Measurements from ENCODE around the gene IL6ST.
A peak's percentile ranks its signal among the peaks of the same experiment; 100 is the strongest.
"Not testable (repeated sequence)": the region's sequence is repeated elsewhere in the genome, so short reads cannot be mapped to it uniquely, and the experiment has no call there.

IL6ST gene

DNA sequence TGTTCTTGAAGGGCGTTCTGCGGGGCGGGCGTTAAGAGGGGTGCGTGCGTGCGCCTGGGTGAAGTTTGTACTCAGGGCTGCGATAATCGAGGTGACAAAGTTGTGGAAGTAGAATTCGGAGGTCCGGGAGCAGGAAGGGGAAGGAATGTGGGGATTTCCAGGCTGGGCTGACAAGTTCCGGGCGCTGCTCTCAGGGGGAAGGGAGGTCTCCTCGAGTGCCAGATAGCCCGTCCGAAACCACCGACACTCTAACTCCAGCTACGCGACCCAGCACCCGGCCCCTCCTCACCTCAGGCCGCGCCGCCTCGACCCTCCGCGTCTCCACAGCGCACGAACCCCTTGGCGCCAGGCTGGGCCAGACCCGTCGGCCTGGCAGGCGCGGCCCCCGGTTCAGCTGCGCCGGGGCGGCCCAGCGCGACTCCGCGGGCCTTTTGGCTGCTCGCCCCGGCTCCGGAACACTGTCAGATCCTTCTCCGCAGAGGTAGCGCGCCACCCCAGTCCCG is at the start of gene IL6ST:
Gene IL6ST, minus strand, starts transcription at position 469 of the 503 bp plus-strand sequence. CDS start 18,685 bp downstream, outside the sequence.
- DNase-seq (ENCODE audit: low spot score), result peak; percentile 79

DNA sequence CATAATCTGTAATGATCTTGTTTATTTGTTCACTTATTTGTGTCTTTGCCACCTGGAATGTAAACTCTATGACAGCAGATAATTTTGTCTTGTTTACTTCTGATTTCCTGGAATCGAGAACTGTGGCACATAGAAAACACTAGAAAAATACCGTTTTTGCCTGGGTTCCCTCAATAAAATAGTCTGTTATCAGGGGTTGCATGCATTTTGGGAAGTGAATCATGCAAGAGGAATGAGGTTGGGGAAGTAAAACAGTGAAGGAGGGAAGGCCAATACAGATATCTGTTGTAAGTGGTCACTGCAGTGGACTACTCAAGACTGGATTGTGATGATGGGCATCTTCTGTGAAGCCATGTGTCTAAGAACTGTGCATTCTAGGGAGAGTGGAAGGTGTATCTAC is 45.2 kb upstream of the IL6ST start:
- no peak for DNase-seq (ENCODE audit: low spot score)

DNA sequence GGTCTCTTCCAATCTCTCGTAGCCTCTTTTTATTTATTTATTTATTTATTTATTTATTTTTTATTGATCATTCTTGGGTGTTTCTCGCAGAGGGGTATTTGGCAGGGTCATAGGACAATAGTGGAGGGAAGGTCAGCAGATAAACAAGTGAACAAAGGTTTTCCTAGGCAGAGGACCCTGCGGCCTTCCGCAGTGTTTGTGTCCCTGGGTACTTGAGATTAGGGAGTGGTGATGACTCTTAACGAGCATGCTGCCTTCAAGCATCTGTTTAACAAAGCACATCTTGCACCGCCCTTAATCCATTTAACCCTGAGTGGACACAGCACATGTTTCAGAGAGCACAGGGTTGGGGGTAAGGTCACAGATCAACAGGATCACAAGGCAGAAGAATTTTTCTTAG is 43.4 kb upstream of the IL6ST start:
- not testable (repeated sequence) for DNase-seq (ENCODE audit: low spot score)

DNA sequence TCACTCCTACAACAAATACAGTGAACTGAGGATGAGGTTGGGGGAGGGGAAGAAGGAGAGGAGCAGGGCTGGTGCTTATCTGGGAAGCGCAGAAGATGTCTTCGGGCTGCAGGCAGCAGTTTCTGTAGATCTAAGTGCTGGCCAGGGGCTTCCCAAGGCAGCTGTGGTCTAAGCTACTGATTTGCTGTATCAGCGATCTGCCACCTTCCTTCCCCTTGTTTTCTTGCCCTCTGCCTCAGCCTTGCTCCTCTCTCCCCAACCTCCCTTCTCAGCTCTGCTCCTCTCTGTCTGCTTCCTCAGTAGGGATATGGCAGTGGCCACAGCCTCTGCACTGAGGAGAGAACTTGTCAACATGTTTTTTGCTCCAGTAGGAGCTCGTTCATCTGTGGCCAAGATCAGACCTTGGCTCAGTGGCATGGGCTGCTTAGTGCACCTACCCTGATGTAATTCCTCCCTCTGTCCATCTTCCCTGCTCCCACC is 42.8 kb upstream of the IL6ST start:
- no peak for DNase-seq (ENCODE audit: low spot score)

DNA sequence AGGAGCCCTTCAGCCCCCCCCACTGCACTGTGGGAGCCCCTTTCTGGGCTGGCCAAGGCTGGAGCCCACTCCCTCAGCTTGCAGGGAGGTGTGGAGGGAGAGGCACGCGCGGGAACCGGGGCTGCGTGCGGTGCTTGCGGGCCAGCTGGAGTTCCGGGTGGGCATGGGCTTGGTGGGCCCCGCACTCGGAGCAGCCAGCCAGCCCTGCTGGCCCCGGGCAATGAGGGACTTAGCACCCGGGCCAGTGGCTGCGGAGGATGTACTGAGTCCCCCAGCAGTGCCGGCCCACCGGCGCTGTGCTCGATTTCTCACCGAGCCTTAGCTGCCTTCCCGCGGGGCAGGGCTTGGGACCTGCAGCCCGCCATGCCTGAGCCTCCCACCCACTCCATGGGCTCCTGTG is 40.6 kb upstream of the IL6ST start:
- not testable (repeated sequence) for DNase-seq (ENCODE audit: low spot score)

DNA sequence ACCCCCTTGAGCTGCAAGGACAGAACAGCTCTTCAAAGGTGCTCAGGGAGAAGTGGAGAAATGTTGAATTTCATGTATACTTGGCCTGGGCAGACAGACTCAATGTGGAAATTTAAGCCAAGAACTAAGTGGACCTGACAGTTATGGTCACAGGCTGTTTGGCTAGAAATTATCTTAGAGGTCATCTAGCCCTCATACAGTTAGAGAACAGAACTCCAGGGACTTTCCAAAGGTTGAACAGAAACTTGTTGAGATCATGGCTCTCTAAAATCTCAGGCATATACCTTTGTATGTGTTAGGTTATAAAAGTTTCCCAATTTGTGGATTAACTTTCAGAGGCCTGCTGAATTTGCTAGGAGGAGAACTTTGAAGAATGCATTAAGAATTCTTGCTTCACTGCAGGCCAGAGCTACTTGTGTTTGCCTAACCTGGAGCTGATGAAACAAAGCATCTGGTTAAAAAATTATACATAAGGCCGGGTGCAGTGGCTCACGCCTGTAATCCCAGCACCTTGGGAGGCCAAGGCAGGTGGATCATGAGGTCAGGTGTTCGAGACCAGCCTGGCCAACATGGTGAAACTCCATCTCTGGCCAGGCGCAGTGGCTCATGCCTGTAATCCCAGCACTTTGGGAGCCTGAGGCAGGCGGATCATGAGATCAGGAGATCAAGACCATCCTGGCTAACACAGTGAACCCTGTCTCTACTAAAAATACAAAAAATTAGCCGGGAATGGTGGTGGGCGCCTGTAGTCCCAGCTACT is 35.3 kb upstream of the IL6ST start:
- not testable (repeated sequence) for DNase-seq (ENCODE audit: low spot score)

DNA sequence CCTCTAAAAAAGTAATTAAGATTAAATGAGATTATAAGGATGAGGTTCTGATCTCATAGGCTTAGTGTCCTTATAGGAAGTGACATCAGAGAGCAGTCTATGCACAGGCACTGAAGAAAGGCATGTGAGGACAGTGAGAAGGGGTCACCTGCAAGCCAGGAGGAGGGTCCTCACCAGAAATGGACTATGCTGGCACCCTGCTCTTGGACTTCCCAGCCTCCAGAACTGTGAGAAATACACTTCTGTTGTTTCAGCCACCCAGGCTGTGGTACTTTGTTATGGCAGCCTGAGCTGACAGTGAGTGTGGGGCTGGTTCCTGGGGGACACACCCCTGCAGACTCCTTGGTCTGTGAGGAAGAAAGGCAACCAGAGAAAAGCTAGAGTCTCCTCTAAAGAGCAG is 34.7 kb upstream of the IL6ST start:
- no peak for DNase-seq (ENCODE audit: low spot score)

DNA sequence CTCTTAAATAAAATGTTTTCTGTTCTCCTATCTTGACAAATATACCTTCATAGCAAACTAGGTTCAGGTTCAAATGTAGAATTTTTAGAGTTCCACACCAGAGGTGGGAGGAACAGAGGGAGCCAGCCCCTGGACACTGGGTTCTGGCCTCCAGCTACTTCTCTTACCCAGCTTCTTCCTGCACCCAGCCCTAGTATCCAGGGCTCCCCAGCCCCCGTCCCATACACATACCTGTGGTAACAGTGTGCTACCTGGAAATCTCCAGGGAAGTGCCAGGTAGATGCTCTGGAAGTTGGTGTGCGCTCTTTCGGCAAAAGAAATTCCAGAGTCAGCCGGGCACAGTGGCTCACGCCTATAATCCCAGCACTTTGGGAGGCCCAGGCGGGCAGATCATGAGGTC is 33.9 kb upstream of the IL6ST start:
- DNase-seq (ENCODE audit: low spot score), result no peak

DNA sequence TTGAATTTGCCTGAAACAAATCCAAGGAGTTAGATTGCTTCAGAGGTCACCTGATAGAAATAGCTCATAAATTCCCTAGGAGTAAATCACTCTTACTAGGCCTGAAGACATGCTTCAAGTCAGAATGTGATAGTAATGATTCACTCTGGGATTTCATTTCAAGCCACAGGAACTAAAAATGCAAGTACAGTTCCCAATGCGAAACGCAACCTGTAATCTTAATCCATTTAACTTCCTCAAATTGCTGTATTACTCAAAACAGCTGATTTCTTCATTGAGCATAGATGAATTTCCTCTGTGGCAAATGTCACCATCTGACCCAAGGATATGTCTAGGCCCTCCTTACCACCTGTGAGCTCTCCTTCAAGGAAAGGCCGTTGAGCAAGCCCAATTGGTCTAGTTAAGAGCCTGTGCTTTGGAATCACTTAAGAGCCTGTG is 32.1 kb upstream of the IL6ST start:
- DNase-seq (ENCODE audit: low spot score), result peak; percentile 45

DNA sequence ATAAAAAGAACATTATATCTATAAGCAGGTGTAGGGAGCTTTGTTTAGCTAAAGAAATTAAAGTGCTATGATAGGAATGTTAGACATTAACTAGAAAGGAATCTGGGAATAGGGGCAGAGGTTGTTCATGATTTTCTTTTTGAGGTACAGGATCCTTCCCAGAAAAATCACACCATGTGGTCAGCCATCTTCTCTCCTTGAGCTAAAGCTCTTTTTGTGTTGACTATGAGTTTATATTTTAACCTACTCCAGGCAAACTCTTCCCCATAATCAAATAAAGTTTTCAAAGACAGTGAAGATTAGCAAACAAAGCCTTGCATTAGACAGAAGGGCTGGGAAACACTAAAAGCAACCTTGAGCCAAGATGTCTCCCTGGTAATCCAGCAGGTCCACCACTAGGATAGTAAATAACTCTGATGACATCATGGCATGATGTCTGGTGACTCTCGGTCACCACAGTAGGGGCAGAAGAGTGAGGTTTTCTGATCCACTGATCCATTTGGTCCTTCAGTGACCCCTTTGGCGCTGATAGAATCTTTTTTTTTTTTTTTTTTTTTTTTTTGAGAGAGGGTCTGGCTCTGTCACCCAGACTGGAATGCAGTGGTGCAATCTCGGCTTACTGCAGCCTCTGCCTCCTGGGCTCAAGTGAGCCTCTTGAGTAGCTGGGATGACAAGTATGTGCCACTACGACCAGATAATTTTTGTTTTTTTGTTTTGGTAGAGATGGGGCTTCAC is 30.6 kb upstream of the IL6ST start:
- no peak for DNase-seq (ENCODE audit: low spot score)

DNA sequence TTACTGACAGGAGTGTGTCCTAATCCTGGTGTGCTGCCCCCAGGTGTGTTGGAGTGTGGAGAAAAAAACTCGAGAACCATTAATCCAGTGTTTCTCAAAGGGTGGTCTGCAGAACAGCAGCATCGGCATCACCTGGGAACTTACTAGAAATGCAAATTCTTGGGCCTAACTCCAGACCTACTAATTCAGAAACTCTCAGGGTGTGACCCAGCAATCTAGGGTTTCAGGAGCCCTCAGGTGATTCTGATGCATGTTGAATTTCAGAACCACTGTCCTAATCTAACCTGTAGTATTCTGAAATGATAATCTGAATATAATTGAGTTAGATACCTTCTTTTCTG is 30.0 kb upstream of the IL6ST start:
- no peak for DNase-seq (ENCODE audit: low spot score)

DNA sequence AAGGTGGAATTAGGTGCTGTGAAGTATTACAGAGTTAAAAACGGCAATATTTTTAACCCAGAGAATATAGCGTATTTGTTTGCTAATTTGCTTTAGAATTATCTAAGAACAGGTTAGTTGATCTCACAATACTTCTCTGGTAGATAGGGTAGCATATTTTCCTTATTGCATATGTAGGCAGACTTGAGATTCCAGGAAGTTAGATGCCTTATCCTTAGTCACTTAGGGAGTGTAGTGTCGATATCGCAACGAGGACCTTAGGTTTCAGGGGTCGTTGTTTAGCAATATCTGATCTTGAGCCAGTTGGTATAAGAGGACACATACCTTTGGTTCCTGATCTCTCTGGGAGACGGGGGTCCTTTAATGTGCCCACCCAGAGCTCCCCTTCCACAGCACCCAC is 28.5 kb upstream of the IL6ST start:
- DNase-seq (ENCODE audit: low spot score), result no peak

DNA sequence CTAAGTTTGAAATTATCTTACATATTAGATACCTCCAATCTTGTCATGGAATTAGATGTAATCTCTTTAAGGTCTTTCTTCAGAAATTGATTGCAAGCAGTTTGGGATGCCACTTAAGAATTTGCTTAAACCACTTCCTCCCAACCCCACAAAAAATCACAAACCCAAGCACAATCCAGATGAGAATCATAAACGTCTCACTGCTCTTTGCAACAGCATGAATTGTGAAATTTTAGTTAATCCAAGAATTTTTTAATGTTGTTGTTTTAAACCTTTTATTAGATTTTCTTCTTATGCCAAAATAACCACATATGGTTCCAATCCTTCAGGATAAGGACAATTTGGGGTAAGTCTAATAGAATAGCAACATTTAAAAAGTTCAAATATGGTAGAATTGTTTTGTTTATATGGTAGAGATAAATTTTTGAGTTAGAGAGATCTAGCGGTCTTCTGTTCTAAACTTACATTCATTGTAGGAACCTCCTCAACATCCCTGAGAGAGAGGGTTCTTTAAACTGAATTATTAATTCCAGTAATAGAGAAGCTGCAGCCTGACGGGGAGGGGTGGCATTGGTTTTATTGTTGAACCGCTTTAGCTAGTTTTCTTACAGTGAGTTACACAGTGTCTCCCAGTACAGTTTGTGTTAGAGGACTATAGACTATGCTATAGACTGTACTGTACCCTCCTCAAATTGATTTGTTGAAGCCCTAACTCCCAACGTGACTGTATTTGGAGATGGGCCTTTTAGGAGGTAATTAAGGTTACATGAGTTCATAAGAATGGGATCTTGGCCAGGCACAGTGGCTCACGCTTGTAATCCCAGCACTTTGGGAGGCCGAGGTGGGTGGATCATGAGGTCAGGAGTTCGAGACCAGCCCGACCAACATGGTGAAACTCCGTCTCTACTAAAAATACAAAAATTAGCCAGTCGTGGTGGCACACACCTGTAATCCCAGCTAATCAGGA is 24.8 kb upstream of the IL6ST start:
- DNase-seq (ENCODE audit: low spot score), result no peak

DNA sequence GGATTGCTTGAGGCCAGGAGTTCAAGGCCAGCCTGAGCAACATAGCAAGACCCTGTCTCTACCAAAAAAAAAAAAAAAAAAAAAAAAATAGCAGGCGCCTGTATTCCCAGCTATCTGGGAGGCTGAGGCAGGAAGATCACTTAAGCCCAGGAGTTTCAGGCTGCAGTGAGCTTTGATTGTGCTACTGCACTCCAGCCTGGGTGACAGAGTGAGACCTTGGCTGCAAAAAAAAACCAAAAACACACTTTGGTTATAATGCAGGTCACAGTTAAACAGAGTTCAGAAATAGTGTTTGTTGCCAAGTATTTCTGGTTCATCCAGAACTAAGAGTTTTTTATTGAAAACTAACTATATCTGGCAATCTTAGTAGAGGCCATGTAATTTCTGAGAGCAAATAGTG is 24.1 kb upstream of the IL6ST start:
- DNase-seq (ENCODE audit: low spot score), result no peak

DNA sequence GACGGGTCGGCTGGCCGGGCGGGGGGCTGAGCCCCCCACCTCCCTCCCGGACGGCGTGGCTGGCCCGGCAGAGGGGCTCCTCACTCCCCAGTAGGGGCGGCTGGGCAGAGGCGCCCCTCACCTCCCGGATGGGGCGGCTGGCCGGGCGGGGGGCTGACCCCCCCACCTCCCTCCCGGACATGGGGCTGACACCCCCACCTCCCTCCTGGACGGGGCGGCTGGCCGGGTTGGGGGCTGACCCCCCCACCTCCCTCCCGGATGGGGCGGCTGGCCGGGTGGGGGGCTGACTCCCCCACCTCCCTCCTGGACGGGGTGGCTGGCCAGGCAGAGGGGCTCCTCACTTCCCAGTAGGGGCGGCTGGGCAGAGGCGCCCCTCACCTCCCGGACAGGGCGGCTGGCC is 19.9 kb upstream of the IL6ST start:
- not testable (repeated sequence) for DNase-seq (ENCODE audit: low spot score)

DNA sequence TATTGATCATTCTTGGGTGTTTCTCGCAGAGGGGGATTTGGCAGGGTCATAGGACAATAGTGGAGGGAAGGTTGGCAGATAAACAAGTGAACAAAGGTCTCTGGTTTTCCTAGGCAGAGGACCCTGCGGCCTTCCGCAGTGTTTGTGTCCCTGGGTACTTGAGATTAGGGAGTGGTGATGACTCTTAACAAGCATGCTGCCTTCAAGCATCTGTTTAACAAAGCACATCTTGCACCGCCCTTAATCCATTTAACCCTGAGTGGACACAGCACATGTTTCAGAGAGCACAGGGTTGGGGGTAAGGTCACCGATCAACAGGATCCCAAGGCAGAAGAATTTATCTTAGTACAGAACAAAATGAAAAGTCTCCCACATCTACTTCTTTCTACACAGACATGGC is 19.2 kb upstream of the IL6ST start:
- DNase-seq (ENCODE audit: low spot score), result not testable (repeated sequence)

DNA sequence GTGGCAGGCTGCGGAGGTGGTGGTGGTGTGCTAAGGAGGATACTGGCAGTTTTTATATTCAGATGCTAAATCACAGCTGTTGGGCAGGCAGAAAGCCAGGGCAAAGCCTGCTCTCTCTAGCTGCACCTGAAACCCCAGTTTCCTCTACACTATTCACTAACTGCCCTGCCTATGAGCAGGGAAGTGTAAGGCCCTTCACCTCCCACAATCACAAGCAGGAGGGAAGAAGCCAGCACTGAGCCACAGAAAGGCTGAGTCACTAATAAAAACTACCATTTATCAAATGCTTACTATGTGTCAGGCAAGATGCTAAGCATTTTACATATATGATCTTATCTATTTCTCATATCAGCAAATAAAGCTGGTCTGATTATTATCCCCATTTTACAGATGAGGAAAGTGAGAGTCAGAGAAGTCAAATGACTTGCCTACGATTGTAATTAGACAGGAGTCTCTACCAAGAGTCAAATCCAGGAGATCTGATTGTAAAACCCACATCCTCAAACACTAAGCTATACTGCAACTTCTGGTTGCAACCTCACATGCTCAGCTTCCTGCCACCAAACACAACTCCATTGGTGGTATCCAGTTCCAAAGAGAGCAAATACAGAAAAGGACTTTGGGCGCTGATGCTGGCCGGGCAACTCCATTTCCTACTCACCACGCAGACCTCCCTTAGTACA is 17.7 kb upstream of the IL6ST start:
- no peak for DNase-seq (ENCODE audit: low spot score)

DNA sequence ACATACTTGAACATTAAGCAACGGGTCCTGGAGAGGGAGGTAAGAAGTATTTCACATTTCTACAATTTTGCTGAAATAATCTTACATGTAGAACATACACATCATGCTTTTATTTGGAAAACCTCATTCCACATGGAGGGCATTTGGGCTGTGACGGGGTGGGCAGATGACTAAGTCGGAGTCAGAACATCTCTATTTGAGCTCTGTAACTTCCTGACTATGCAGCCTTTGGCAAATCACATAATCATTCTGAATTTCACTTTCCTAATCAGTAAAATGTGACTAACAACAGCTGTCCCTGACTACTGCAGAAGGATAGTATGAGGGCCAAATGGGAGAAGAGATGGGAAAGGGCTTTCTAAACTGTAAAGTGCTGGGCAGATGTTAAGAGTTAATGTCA is 17.1 kb upstream of the IL6ST start:
- DNase-seq (ENCODE audit: low spot score), result peak; percentile 81

DNA sequence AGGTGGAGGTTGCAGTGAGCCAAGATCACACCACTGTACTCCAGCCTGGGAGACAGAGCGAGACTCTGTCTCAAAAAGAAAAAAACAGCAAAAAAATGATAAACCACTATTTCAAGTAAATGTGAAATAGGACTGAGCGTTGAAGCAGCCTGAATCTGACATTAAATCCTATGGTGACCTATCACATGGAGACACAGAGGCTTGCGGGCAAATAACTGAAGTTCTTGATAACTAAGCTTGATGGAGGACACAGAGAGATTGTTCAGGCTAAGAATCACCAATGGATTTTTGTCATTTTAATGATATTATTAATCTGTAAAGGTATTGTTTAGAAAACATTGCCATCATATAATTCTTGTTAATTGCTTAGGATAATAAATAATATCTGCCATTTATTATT is 15.7 kb upstream of the IL6ST start:
- DNase-seq (ENCODE audit: low spot score), result no peak

DNA sequence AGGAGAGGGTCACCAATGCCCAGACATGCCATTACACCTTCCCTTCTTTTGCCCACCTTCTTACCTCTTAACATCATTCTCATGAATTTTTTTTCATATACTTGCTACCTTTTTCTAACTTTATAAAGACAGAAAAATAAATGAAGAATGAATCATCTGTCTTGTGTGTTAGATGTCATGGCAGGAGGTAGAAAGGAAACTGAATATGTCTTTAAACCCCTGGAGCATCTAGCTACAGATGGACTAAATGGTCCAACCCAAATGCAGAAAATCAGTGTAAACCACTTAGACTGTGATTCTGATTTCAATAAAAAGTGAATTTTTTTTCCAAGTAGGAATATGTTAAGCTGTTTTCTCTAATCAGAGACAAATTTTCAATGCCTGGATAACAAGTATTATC is 11.8 kb upstream of the IL6ST start:
- DNase-seq (ENCODE audit: low spot score), result no peak

DNA sequence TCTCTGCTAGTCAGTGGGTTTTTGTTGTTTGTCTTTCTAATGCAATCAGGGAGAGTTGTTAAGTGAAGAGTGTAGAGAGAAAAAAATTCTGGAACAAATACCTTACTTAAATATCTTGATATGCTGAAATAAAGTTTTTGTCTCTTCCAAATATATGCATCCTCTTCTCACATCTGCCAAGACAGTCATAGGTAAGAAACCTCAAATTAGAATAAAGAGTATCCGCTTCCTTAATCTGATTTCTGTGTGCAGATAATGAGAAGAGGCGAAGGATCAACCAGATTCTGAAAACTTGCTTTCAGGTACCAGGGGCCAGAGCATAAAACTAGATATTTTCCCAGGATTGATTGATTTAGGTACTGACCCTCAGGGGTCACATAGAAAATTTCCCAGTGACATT is 11.3 kb upstream of the IL6ST start:
- DNase-seq (ENCODE audit: low spot score), result no peak

DNA sequence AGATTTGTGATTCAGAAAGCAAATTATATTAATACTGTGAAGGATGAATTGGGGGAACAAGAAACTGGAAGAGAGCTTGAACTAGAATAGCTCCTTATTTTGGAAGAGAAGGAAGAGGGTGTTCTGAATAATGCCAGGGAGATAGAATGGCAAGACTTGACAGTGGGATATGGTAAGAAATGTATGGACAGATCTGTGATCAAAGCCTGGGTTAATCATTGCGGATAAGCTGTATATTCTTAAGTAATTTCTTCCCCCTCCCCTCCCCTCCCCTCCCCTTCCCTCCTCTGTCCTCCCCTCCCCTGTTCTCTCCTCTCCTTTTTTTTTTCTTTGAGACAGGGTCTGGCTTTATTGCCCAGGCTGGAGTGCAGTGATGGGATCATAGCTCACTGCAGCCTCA is 10.1 kb upstream of the IL6ST start:
- DNase-seq (ENCODE audit: low spot score), result no peak

Data from RKO (cell line).